Hepatocyte (in vitro differentiated cells): Measurements from ENCODE around the gene NOD1. TPM values are rescaled to one million over a fixed set of nuclear protein-coding genes. Genes with fewer than 3 reads are reported as not detected.

Experiments used
- DNase-seq: peaks from one replicate; pipeline ENCODE4 v3.0.0-alpha.2; 2016; ENCODE audit warnings: low spot score
- H2AFZ ChIP-seq: fragments of 200-600 bp; sonication (generic); 2 replicates; pipeline ENCODE4 v1.6.0; 2016; ENCODE audit warnings: antibody characterized with exemption, mild to moderate bottlenecking
- H3K27ac ChIP-seq: fragments of 200-600 bp; sonication (generic); 2 replicates; pipeline ENCODE4 v1.5.1; 2016; ENCODE audit warnings: mild to moderate bottlenecking
- H3K27me3 ChIP-seq: fragments of 200-600 bp; sonication (generic); 2 replicates; pipeline ENCODE4 v1.6.1; 2016
- H3K36me3 ChIP-seq: fragments of 200-600 bp; sonication (generic); replicated peaks from 2 replicates; pipeline ENCODE4 v1.5.1; 2016; ENCODE audit warnings: low read depth; ENCODE audit not compliant: insufficient read depth
- H3K4me1 ChIP-seq: fragments of 200-600 bp; sonication (generic); 2 replicates; pipeline ENCODE4 v1.5.1; 2016; ENCODE audit warnings: mild to moderate bottlenecking, moderate library complexity; ENCODE audit not compliant: insufficient read depth
- H3K4me2 ChIP-seq: fragments of 200-600 bp; sonication (generic); 2 replicates; pipeline ENCODE4 v1.6.0; 2016
- H3K4me3 ChIP-seq: fragments of 200-600 bp; sonication (generic); 2 replicates; pipeline ENCODE4 v1.5.1; 2016; ENCODE audit warnings: mild to moderate bottlenecking
- H3K79me2 ChIP-seq: fragments of 200-600 bp; sonication (generic); 2 replicates; pipeline ENCODE4 v1.6.0; 2017; ENCODE audit warnings: mild to moderate bottlenecking
- H3K9me2 ChIP-seq: fragments of 200-600 bp; sonication (generic); replicated peaks from 2 replicates; pipeline ENCODE4 v1.6.0; 2017; ENCODE audit warnings: mild to moderate bottlenecking; ENCODE audit not compliant: insufficient read depth
- H3K9me3 ChIP-seq: fragments of 200-600 bp; sonication (generic); 2 replicates; pipeline ENCODE4 v1.5.1; 2016; ENCODE audit warnings: low read depth, mild to moderate bottlenecking
- H4K20me1 ChIP-seq: fragments of 200-600 bp; sonication (generic); 2 replicates; pipeline ENCODE4 v1.6.0; 2016; ENCODE audit warnings: mild to moderate bottlenecking; ENCODE audit not compliant: insufficient read depth, poor library complexity, severe bottlenecking
- EZH2 ChIP-seq: fragments of 200-600 bp; sonication (generic); IDR thresholded peaks from 2 replicates; pipeline ENCODE4 v1.6.1; 2016; ENCODE audit warnings: antibody characterized with exemption, mild to moderate bottlenecking, borderline replicate concordance
- EZH2phosphoT487 ChIP-seq: fragments of 200-600 bp; sonication (generic); IDR thresholded peaks from one replicate; pipeline ENCODE4 v1.6.1; 2018; ENCODE audit warnings: antibody characterized with exemption, mild to moderate bottlenecking, low read depth, moderate library complexity; ENCODE audit not compliant: unreplicated experiment, severe bottlenecking
- whole genome bisulfite sequencing: methylation state at CpG from one replicate; pipeline ENCODE4 v1.1.6; 2016; ENCODE audit warnings: low lambda C conversion rate; ENCODE audit errors: missing lambda C conversion rate; 5-methylcytosine and 5-hydroxymethylcytosine counted together
- polyA plus RNA-seq: library from polyadenylated mRNA; unstranded; fragments of >200 nt; fragmentation: Nextera tagmentation; extraction: Ambion mirVana; gene quantifications from 2 replicates; pipeline ENCODE4 v1.2.1, GENCODE V29; 2016
- total RNA-seq: library from RNA; depleted of rRNA; stranded (reverse); fragments of >200 nt; gene quantifications from 2 replicates; pipeline ENCODE4 v1.2.3, GENCODE V29; 2014
- TF ChIP-seq, protein P1 (sequence below): fragments of 200-600 bp; sonication (generic); IDR thresholded peaks from 2 replicates; pipeline ENCODE4 v1.5.1; 2016; ENCODE audit warnings: antibody characterized with exemption, mild to moderate bottlenecking; ENCODE audit not compliant: poor library complexity

The NOD1 gene
- total and polyA plus RNA-seq, 2 experiments from 2014 or later: 3.0 to 6.1 TPM

DNA sequence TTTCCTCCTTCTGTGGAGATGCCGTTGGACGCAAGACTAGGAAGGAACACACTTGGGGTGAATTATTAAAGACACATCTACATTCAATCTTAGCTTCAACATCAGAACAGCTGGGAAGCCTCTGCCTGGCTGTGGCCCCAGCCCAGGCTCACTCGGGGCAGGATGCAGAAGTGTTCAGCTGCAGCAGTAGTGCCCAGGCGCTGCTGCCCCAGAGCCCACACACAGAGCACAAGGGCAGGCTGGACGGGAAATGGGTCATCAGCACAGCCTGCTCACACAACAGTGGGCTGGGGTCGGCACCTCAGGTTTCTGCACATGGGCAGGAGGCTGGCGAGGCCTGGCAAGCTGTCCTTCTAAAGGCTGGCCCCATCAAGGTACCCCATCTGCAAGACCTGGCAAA, 42.5 kb downstream of the NOD1 start:
- H3K79me2 ChIP-seq: no peaks in the 10 kb centered on the region
- 96% methylated on average over 7 of the region's 7 CpGs for WGBS
- H3K4me2 ChIP-seq: no peak overlapping the region
- H2AFZ ChIP-seq: no peak overlapping the region
- H3K4me3 ChIP-seq: no peak overlapping the region
- no peaks in the 10 kb centered on the region for H4K20me1 ChIP-seq
- no peaks in the 10 kb centered on the region for H3K27me3 ChIP-seq
- H3K27ac ChIP-seq: no peak overlapping the region
- no peaks in the 10 kb centered on the region for H3K4me1 ChIP-seq
- no peak for DNase-seq
- no peaks in the 10 kb centered on the region for H3K9me3 ChIP-seq
- no peaks in the 10 kb centered on the region for H3K36me3 ChIP-seq
- no peaks in the 10 kb centered on the region for H3K9me2 ChIP-seq
- TF ChIP-seq, protein P1, sequence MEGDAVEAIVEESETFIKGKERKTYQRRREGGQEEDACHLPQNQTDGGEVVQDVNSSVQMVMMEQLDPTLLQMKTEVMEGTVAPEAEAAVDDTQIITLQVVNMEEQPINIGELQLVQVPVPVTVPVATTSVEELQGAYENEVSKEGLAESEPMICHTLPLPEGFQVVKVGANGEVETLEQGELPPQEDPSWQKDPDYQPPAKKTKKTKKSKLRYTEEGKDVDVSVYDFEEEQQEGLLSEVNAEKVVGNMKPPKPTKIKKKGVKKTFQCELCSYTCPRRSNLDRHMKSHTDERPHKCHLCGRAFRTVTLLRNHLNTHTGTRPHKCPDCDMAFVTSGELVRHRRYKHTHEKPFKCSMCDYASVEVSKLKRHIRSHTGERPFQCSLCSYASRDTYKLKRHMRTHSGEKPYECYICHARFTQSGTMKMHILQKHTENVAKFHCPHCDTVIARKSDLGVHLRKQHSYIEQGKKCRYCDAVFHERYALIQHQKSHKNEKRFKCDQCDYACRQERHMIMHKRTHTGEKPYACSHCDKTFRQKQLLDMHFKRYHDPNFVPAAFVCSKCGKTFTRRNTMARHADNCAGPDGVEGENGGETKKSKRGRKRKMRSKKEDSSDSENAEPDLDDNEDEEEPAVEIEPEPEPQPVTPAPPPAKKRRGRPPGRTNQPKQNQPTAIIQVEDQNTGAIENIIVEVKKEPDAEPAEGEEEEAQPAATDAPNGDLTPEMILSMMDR: no peak
- TF ChIP-seq EZH2phosphoT487: no peak
- TF ChIP-seq EZH2: no peak

DNA sequence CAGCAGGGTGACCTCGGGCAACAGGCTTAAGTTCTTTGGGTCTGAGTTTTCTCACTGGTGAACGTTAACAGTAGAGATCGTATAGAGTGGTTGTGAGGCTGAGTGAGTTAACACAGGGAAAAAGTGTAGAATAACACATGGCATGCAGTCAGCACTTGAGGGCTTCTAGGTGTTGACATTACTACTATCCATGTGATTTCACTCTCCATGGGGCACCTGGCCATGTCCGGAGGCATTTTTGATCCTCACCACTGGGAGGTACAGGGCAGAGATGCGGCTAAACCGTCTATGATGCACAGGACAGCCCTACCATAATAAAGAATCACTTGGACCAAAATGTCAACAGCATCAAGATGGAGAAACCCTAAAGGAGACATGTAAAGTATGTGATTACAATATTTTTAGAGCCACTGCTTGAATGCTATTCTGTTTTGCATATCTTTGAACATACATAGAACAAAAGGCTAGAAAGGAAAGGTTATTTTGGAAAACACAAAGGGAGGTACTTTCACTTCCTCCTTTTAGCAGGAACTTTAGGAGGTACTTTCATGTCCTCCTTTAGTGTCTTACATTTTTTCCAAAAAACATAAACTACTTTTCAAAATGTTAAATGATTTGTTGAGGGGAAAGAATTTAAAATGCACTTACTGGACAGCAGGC, 44.3 kb downstream of the NOD1 start:
- no peak overlapping the region for H3K27ac ChIP-seq
- no peaks in the 10 kb centered on the region for H3K4me1 ChIP-seq

DNA sequence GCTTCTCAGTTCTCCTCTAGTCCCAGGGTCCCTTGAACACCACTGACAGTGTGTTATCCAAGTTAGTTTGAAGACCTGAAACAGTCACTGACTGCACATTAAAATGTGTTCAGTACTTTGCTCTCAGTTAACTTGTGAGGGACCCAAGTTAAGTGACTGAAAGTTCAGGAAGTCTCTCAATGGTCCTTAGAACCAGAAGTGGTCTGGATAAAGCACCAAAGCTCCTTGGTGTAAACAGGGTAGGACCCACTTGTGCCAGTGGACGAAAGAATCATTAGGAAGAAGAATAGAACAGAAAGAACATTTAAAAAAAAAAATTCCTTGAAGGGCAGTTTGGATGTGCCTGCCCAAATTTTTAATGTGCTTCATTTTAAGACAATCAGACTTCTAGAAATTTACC, 45.1 kb downstream of the NOD1 start:
- 92% methylated on average over 1 of the region's 1 CpG for WGBS
- no peak for DNase-seq
- Histone ChIP-seq H3K9me2 (no peaks in the 10 kb centered on the region), H2AFZ (no peak overlapping the region), H3K4me3 (no peak overlapping the region), H3K27ac (no peak overlapping the region), H3K27me3 (no peaks in the 10 kb centered on the region), H3K9me3 (no peaks in the 10 kb centered on the region), H4K20me1 (no peaks in the 10 kb centered on the region), H3K4me2 (no peak overlapping the region), H3K79me2 (no peaks in the 10 kb centered on the region), H3K36me3 (no peaks in the 10 kb centered on the region), H3K4me1 (no peaks in the 10 kb centered on the region)
- TF ChIP-seq, protein P1: no peak
- TF ChIP-seq EZH2phosphoT487 (no peak), EZH2 (no peak)

More for the DNA sequence above, 44.3 kb downstream of the NOD1 start:
- 76% methylated on average over 6 of the region's 6 CpGs for WGBS
- TF ChIP-seq EZH2phosphoT487 (no peak), EZH2 (no peak)
- TF ChIP-seq, protein P1: no peak
- Histone ChIP-seq H3K79me2 (no peaks in the 10 kb centered on the region), H4K20me1 (no peaks in the 10 kb centered on the region), H3K4me2 (no peak overlapping the region), H3K36me3 (no peaks in the 10 kb centered on the region), H3K9me3 (no peaks in the 10 kb centered on the region), H2AFZ (no peak overlapping the region), H3K27me3 (no peaks in the 10 kb centered on the region), H3K9me2 (no peaks in the 10 kb centered on the region), H3K4me3 (no peak overlapping the region)
- no peak for DNase-seq
